Fibroblast of villous mesenchyme (primary cell): ENCODE measurements around the gene SPEF2. TPM values are rescaled to one million over a fixed set of nuclear protein-coding genes. Genes with fewer than 3 reads are reported as not detected.
A peak's percentile ranks its signal among the peaks of the same experiment; 100 is the strongest.

Source experiments
- DNase-seq: peaks from one replicate; pipeline ENCODE4 v3.0.0-alpha.2; 2010; ENCODE audit warnings: low read depth
- H3K4me3 ChIP-seq: 2 replicates; pipeline ENCODE4 v1.5.1; 2011; ENCODE audit warnings: low read depth, mild to moderate bottlenecking, low read length
- CTCF ChIP-seq: IDR thresholded peaks from 2 replicates; pipeline ENCODE4 v1.5.1; 2012; ENCODE audit warnings: low read depth, mild to moderate bottlenecking, low read length; ENCODE audit not compliant: insufficient read depth
- total RNA-seq: library from RNA; depleted of rRNA; stranded (reverse); fragments of >200 nt; gene quantifications from 2 replicates; pipeline ENCODE4 v1.2.3, GENCODE V29; 2012

The SPEF2 gene
- total RNA-seq, 1 donor = 4.3 TPM

- DNase-seq = no peak
- no peak for TF ChIP-seq CTCF
- H3K4me3 ChIP-seq = no peak overlapping the region
Observed at GRCh38 chr5:35656721-35657120, 39.1 kb downstream of the SPEF2 start.

- DNase-seq = no peak
- TF ChIP-seq CTCF = no peak
- no peak overlapping the region for H3K4me3 ChIP-seq
Observed at GRCh38 chr5:35657877-35658276, 40.2 kb downstream of the SPEF2 start.

GRCh38 chr5:35659556-35659955 is 41.9 kb downstream of the SPEF2 start:
- DNase-seq = peak; percentile 36
- H3K4me3 ChIP-seq = no peak overlapping the region
- no peak for TF ChIP-seq CTCF

GRCh38 chr5:35660451-35660850 is 42.8 kb downstream of the SPEF2 start:
- no peak overlapping the region for H3K4me3 ChIP-seq
- no peak for DNase-seq
- no peak for TF ChIP-seq CTCF

GRCh38 chr5:35664584-35664983 is 46.9 kb downstream of the SPEF2 start:
- TF ChIP-seq CTCF = no peak
- DNase-seq = no peak
- no peak overlapping the region for H3K4me3 ChIP-seq

GRCh38 chr5:35665096-35665495 is 47.4 kb downstream of the SPEF2 start:
- TF ChIP-seq CTCF = no peak
- no peak overlapping the region for H3K4me3 ChIP-seq
- no peak for DNase-seq

- no peak for DNase-seq
- TF ChIP-seq CTCF = no peak
- H3K4me3 ChIP-seq = no peak overlapping the region
Observed at GRCh38 chr5:35668319-35668718, 50.7 kb downstream of the SPEF2 start.
